ENCODE data around the gene CADM4.
"Not testable (repeated sequence)": the region's sequence is repeated elsewhere in the genome, so short reads cannot be mapped to it uniquely, and the experiment has no call there.

DNA sequence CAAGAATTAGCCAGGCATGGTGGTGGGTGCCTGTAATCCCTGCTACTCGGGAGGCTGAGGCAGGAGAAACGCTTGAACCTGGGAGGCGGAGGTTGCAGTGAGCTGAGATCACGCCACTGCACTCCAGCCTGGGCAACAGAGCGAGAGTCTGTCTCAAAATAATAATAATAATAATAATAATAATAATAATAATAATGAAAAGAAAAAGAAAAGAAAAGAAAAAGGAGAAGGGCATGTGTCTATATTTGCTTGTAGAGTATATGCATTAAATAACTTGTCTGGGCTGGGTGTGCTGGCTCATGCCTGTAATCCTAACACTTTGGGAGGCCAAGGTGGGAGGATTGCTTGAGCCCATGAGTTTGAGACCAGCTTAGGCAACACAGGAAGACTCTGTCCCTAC is 42.6 kb upstream of the CADM4 start:
- TF ChIP-seq CTCF (optimal IDR thresholded peaks at IDR 0.05 in 1 of 3, IDR thresholded peaks at IDR 0.05 in 1 of 3, conservative IDR thresholded peaks at IDR 0.05 in 1 of 3; ENCODE audit: extremely low read depth in 1 of 3, insufficient read depth in 2 of 3, low read length in 3 of 3); EZH2 (IDR thresholded peaks at IDR 0.05; ENCODE audit: low read length): not testable (repeated sequence)

Data from keratinocyte (primary cell).